Renal cortex interstitium (tissue), 11 donors: Measurements from ENCODE around the gene RUNX2. TPM values are rescaled to one million over a fixed set of nuclear protein-coding genes. Genes with fewer than 3 reads are reported as not detected.

Experiments
- DNase-seq, 11 donors: peaks; one replicate each; pipeline ENCODE4 v3.0.0-alpha.2; 2013; ENCODE audit warnings: low read depth in 9 of 11, low spot score in 4 of 11; ENCODE audit errors: extremely low read depth in 1 of 11
- polyA plus RNA-seq, 3 donors: library from polyadenylated mRNA; unstranded; fragments of 120-200 nt; gene quantifications; one replicate each; pipeline ENCODE4 v1.2.1, GENCODE V29; 2013; ENCODE audit not compliant: insufficient read length in 3 of 3

Gene RUNX2
- polyA plus RNA-seq, 3 donors = 2.4 to 3.8 (median 3.0) TPM

DNA sequence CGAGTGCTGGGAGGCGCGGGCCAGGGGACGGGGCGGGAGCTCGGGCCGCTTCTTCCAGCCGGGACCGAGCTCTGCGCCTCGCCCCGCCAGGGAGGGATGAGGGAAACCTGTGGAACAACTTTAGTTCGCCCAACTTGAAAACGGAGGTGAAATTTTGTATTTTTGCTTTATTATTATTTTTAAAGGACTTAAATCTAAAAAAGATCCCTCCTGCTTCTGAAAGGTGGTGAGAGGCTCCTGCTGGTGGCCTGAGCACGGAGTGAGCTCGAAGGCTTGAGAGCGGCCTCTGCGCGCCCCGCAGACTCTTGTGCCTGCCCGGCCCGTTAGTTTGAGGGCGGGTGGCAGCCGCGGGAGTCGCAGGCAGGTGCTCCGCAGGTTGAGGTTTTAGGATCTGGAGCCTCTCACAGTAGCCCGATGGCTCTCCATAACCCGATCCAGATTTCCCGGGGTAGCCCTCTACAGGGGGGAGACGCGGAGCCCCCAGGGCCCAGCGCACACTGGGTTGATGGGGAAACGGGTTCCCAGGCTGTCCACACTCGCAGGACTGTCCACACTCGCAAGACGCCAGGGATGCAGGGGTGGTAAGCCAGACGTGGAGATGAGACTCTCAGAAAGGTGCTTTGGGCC is 95.8 kb downstream of the RUNX2 start:
- peak in 1 of 11 donors; percentile 13 for DNase-seq

DNA sequence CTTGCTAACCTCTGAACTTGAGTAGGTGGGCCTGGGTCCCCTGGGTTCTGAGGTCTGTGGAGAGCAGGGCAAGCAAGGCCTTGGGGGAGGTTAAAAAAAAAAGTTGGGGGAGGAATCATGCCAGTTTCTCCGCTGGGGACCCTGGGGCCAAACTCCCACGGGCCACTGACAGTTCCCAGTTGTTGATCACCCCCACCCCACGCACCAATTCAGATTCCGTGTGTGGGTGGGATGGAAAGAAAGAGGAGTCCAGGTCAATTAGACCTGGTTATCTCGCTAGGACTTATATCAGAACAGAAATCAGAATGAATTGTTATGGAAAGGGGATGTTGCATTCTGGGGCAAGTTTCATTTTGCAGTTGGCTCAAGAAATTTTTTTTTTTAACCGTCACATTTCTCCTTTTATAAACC is 96.3 kb downstream of the RUNX2 start:
- DNase-seq = no peak

DNA sequence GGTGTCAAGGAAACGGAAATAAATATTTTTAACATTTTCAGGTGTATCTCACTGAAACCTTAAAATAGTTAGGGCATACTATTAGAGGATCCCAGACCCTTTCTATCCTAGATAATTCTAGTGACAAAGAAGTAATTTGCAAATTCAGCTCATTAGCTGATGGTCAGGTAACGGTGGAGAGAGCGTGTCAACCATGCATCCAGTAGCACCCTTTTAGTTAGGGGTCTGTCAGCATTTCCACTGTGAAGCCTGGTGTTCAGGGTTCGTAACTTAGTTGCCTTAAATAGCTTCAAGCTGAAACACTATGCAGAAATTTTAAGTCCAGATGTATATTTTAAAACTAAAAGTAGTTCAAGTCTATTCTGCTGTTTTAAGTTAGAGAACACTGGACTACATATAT is 98.1 kb downstream of the RUNX2 start:
- DNase-seq = no peak

DNA sequence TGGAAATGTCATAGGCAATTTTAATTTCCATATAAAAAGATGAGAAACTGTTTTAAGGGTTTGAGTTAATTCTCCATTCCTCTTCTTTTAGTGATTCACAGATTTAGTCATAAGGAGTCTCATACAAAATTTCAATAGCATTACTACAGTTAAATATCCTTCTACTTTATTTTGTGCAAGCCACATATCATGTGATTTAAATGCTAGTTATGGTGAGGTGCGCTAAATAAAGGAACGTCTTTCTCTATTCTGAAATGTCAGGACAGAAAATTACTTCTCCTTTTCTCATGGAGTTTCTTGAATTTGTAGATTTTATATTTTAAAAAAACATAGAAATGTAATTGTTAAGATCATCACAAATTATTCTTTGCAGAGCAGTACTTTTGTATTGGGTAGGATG is 99.6 kb downstream of the RUNX2 start:
- DNase-seq = no peak

DNA sequence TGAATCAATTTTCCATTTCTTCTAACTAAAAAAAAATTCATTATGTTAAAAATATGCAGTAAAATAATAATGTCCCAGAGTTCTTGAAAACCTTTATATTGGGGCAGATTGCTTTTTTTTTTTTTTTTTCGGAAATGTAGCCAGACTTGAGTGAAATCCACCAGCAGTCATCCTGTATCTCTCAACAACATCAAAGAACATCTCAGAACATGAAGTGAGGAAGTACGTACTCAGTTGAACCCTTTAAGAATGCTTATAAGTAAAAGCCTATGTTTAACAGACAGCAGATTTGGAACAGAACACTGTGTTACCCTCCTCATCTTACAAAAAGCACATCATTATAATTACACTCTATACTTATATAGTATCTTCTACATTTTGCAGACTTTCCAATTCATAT is 100.6 kb downstream of the RUNX2 start:
- no peak for DNase-seq

DNA sequence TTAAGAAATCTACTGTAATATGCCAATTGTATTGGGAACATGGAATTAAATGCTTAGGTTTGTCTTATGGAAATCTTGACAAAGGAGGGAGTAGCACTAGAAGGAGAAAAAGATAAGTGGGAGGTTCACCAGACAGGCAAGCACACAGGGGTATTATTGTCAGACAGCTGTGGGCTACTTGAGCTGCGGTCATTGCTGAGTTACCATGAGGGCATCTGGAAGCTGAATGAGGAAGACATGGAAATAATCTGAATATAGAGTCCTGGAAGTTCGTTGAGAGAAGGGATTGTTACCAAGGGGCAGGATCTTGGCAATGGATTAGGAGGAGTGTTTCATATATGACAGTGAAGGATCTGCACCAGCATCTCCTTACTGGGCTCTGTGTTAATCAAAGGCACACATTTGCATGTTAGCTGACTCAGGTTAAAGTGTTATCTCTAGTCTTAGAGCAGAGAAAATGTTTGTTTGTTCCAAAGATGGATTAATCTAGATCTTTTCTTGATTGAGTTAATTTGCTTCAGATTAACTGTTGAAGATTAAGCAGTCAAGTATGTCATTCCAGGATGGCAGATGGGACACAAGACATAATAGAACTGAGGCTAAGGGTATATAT is 102.6 kb downstream of the RUNX2 start:
- DNase-seq = no peak

DNA sequence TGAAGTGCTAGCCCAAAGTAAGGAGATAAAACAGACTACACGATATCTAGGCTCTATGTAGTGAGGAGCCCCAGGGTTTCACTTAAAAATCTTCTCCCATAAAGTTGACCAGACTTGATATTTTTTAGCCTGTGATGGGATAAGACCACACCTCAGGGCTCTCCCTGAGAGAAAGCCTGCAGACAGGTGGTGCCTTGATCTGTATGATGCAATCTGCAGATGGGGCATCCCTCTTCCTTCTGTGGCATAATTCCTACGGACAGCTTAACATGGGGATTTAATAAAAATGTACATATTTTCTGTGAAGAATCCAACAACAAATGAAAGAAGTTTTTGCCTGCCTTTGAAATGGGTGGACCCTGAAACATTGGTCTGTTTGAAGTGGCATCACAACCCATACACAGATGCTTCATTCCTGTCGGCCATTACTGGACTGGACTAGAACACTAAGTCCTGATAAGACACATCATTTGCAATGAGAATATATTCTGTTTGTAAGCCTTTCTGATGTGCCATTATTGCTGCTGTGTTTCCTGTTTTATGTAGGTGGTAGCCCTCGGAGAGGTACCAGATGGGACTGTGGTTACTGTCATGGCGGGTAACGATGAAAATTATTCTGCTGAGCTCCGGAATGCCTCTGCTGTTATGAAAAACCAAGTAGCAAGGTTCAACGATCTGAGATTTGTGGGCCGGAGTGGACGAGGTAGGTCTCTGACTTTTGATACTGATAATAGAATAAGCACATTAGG is 103.4 kb downstream of the RUNX2 start:
- DNase-seq = no peak

DNA sequence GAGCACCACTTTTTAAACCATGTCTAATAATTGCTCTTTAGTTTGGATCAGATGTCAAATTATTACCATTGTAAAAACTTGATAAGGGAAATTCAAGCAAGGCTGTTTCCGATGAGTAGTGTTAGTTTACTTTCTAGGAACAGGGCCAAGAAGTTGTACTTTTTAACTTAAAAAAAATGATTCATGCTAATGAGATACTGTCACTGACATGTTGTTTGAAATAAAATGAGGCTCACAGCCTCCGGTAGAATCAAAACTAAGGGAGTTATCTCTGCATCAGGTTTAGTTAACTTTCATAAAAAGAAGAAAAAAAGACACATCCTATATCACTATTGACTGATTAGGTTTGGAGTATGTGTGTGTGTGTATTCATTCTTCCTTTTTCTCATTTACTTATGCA is 104.8 kb downstream of the RUNX2 start:
- no peak for DNase-seq

DNA sequence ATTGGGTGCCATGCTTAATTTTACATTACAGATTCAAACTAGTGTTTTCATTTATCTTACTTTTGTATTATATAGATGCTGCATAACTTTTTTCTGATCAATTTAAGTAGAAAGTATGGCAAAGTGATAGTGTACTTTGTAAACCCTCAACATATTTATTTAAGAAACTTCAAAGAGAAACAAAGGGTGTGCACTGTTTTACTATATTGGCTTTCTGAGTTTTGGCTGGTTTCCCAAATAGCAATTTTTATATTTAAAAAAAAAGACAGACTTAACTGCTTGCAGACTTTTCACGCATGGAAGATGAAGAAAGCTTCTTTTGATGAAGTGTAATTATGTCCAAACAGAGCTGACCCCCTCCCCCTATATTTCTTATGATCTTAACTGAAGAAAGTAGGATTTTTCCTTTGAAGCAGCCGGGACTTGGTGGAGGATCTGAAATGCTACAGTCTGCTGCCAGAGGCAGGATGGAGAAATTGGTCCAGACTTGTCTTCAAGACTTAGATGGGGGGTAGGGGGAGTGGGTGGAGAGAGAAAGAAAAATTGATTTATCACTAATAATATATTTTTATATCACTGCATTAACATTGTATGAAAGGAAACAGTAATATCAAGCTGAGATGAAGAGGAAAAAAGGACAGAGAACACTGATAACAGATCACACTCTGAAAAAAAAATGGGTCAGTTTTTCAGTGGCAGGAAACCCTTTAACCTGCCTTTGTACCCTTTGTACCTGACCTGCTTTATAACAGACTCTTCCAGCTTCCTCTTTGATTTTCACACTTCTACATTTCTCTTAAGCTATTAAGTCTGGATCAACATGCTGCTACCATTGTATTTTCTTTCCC is 105.6 kb downstream of the RUNX2 start:
- DNase-seq = no peak

DNA sequence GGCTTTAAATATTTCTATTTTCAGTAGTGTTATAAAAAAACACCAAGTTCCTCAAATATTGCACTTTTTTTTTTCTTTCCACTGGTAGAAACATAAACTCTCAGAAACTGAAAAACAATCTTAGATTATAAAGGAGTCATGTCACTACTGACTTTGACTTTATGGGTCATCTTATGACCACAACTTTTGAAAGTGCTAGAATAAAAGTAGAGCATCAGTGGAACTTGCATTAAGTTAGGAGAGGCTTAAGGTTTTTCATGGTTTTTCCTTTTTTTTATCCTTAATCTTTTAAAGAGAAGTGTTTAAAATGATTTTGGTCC is 106.2 kb downstream of the RUNX2 start:
- DNase-seq = no peak

DNA sequence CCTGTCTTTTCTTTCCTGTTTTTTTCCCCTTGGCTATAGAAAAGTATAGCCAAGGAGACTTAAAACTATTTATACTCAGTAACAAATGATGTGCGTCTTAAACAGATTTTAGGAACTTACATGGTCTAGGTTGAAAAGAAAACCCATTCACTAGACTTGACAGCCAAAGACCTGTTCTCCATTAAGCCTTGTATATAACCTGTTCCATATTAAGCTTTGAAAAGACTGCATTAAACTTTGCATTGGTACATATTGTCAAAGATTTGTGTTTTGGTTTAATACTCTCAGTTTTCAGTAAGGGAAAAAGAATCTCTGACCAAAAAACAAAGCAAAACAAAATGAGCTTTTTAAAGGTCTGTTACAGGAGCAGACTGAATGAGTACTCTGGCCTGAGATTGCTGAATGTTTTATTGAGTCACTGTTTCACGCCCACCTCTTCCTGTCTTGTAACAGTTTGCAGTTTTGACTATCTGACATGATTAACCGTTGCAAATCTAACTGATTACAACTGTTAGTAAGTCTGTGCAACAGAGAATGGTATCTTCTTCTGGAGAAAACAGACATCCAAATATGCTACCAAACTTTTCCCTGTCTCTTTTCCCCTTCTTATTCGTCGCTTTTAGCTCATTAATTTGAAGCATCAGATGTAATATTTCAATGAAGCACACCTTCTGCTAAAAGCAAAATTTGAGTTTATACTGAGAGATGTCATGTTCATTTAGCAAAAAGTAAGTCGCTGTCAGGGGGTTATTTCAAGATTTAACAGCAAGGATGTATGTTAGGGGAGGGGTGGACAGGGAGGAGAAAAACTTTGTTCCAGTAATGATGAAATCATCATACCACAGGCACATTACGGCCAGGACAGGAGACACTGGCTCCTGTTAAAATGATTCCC is 108.7 kb downstream of the RUNX2 start:
- no peak for DNase-seq

DNA sequence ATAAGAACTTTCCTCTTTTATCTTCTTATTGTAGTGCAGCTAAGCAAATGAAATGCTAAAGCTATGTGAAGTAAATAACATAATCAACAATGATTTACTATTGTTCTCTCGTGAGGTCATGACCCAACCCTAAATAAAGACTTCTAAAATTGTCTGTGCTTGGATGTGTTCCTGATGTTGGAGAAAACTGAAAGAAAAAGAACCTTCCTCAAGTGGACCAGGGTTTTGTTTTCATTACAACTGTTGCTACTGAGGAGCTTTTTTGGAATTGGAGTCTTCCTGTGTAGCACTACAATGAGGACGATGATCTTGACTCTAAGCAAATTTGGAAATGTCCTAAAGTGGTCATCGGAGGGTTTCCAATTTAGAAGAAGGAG is 109.3 kb downstream of the RUNX2 start:
- DNase-seq = peak in 1 of 11 donors; percentile 49

DNA sequence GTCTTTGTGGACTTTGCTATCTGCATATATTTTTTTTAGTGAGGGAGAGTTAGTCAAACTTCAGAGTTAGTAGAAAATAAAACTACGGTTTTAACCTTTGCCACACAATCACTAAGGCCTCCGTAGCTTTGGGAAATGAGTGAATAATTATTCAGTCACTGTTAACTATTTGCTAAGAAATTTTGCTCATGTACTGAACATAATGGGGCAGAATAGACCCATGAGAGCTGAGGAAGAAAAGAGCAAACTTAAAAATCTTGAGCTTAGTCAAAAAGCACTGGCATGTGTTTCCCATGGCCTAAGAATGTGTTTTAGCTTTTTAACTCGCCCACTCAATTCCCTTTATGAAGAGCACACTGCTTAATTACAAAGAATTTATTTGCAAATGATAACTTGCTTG is 110.0 kb downstream of the RUNX2 start:
- DNase-seq = no peak

DNA sequence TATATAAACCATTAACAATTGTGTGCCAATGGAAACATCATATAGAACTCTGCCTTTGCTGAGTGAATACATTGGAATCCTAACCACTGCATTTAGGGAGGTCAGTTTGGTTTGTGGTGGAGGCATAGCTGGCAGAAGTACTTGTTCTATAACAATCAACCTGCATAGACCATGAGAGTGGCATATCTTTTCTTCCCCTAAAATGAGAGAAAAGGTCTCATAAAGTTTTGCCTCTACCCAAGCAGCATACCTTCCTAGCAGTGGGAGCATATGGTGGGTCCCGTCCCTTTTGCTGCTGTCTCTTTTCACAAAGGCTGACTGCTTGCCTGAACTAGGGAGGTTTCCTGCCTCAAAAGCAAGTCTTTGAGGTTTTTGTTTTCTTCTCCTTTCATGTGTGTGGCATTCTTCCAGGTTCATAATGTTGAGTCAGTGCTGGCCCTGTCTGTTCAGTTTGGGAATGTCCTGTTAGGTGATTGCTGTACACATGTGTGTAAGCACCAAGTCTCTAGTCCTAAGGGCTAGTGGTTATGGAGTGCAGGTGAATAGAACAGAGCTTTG is 110.8 kb downstream of the RUNX2 start:
- no peak for DNase-seq

DNA sequence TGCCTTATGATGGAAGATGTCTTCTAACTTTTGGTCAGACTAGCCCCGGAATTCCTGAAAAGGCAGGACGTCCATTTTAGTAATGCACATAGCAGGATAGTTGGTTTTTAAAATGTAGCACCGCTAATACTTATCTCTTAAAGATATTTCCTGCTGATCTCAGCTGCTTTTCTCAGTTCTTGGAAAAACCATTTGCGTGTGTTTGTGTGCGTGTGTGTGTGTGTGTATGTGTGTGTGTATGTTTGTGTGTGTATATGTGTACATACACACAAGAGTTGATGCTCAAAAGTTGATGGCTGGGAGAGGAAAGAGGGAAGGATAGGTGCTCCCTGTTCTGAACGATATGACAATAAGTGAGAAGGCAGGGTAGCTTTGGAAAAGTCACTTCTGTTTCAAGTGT is 111.3 kb downstream of the RUNX2 start:
- no peak for DNase-seq

DNA sequence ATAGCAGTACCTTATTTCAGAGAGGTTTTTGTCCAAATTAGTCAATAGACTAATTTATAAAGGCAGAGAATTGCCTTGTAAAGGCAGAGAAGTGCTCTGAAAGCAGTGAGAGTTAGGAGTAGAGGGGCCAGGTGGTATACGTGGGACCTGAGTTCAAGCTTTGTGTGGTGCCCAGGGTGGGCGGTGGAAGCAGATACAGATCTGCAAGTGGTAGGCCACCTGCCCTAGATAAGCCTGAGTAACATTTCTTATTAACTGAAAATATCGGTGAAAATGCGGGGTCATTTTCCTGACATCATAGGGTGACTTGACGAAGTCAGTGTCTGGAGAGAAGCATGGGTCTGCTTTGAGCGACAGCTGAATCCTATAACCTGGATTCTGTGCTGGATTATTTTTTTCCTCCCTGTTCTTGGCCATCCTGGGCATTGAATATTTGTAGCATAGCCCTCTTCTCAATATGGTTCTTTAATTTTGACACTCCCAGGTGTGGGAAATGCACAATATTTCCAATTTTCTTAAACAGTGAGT is 111.8 kb downstream of the RUNX2 start:
- DNase-seq = no peak

DNA sequence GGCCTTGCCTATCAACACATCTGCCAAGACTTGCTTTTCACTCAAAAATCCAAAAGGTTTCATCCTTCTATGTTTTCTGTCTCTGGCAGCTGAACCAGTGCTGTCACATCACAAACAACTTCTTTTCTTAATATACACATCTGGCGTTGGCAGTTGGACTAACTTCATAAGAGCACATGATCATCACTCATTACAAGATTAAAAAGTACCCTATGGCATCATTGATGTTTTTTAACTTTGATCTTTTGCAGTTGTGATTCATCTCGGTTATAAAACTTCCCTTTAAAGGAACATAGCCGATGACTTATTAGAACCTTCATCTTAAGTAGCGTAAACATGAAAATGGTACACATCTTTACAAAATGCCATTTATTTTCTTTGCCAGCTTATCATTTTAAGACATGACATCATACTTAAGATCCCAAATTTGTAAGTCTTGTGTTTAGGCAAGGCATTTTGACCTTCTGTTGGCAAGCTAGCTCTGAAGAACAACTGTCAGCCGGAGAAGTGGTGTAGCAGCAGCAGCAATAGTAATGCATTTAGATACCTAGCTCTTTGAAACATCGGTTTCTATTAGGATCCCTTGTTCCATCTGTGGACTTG is 113.8 kb downstream of the RUNX2 start:
- no peak for DNase-seq

DNA sequence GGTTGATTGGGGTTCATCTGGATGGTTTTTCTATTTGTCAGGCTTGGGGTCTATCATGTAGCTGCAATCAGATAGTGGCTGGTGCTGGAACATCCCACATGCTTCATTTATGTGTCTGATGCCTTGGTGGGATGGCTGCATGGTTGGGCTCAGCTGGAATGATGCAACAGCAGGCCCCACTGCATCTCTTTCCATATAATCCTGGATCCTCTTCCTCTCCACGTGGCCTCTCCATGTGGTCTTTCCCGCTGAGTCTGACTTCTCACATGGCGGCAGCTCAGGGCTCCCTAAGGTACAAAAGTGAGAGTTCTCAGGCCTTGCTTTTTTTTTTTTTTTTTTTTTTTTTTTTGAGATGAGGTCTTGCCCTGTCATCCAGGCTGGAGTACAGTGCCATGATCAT is 114.6 kb downstream of the RUNX2 start:
- DNase-seq = no peak
